Lung (tissue), 16 donors: Measurements from ENCODE around the gene OR7G3. TPM values are rescaled to one million over a fixed set of nuclear protein-coding genes. Genes with fewer than 3 reads are reported as not detected.

Experiments used
- ATAC-seq: fragments of 200-7000 bp; cut with Tn5 transposase; one replicate; pipeline ENCODE4 v1.9.1; 2020; ENCODE audit warnings: moderate number of reproducible peaks; ENCODE audit not compliant: insufficient read depth, low FRiP score
- DNase-seq, 3 donors: peaks; one replicate each; pipeline ENCODE4 v3.0.0-alpha.2; 2013 to 2017
- H3K27ac ChIP-seq, 2 donors: one replicate each; pipeline ENCODE4 v1.5.1; 2013; ENCODE audit warnings: mild to moderate bottlenecking in 2 of 2, moderate library complexity in 2 of 2, control low read depth in 1 of 2, inconsistent platforms in 1 of 2, low read depth in 1 of 2, low read length in 1 of 2
- H3K27me3 ChIP-seq, 3 donors: one replicate each; pipeline ENCODE4 v1.5.1; 2013; ENCODE audit warnings: low read length in 2 of 3; ENCODE audit not compliant: control insufficient read depth in 3 of 3, insufficient read depth in 3 of 3
- H3K36me3 ChIP-seq, 4 donors: one replicate each; pipeline ENCODE4 v1.5.1; 2013; ENCODE audit warnings: low read length in 4 of 4, mild to moderate bottlenecking in 1 of 4, moderate library complexity in 1 of 4; ENCODE audit not compliant: control insufficient read depth in 4 of 4, insufficient read depth in 4 of 4
- H3K4me1 ChIP-seq, 5 donors: one replicate each; pipeline ENCODE4 v1.5.1; 2013; ENCODE audit warnings: low read length in 5 of 5, mild to moderate bottlenecking in 2 of 5, moderate library complexity in 1 of 5; ENCODE audit not compliant: control insufficient read depth in 5 of 5, insufficient read depth in 5 of 5
- H3K4me3 ChIP-seq: one replicate; pipeline ENCODE4 v1.5.1; 2013; ENCODE audit warnings: mild to moderate bottlenecking, control low read depth, moderate library complexity
- H3K9ac ChIP-seq, 2 donors: one replicate each; pipeline ENCODE4 v1.5.1; 2013; ENCODE audit warnings: low read length in 2 of 2, control low read depth in 1 of 2; ENCODE audit not compliant: insufficient read depth in 1 of 2
- H3K9me3 ChIP-seq, 4 donors: one replicate each; pipeline ENCODE4 v1.5.1; 2013; ENCODE audit warnings: low read length in 3 of 4, mild to moderate bottlenecking in 1 of 4, moderate library complexity in 1 of 4; ENCODE audit not compliant: control insufficient read depth in 4 of 4, insufficient read depth in 3 of 4
- WGBS, 2 donors: extraction: QIAGEN DNeasy Blood & Tissue Kit; methylation state at CpG; one replicate each; pipeline ENCODE4 v1.1.7; 2013; 5-methylcytosine and 5-hydroxymethylcytosine counted together
- long read RNA-seq, 5 donors: transcript quantifications; one replicate each; lab custom pipeline, GENCODE V29; 2026
- polyA plus RNA-seq, 2 donors: library from polyadenylated mRNA; stranded (reverse); fragments of 200-250 nt; gene quantifications; one replicate each; pipeline ENCODE4 v1.2.1, GENCODE V29; 2013
- total RNA-seq, 2 donors: library from RNA; depleted of rRNA in 1 of 2; stranded (reverse); fragments of >200 nt in 1 of 2; gene quantifications; one replicate each; pipeline ENCODE4 v1.2.1, GENCODE V29; 2014 to 2021
- TF ChIP-seq, protein P1 (sequence below): IDR thresholded peaks from 2 replicates; pipeline ENCODE4 v1.5.1; 2012; ENCODE audit warnings: mild to moderate bottlenecking; ENCODE audit errors: control extremely low read depth, extremely low read depth
- donor health status: control.
- donor health status: control.
- donor health status: Bipolar disorder and iron deficiency.
- donor health status: healthy.
- donor health status: DM: yes; HTN: yes; CAD: no.

The OR7G3 gene
- total RNA-seq (not detected), polyA plus RNA-seq (not detected)
- long read RNA-seq, donor 1 = 0 reads
- long read RNA-seq, donor 2 = 0 reads
- long read RNA-seq, donor 3 = 0 reads
- long read RNA-seq, donor 4 = 0 reads
- long read RNA-seq, donor 5 = 0 reads

- Histone ChIP-seq H3K9ac (no peak within 1 kb of the TSS), H3K27me3 (no peaks in the 10 kb centered on the region), H3K9me3 (no peaks in the 10 kb centered on the region), H3K4me3 (no peak within 1 kb of the TSS), H3K27ac (no peak within 1 kb of the TSS), H3K4me1 (no peaks in the 10 kb centered on the region), H3K36me3 (no peaks in the 10 kb centered on the region)
- ATAC-seq (no peak), DNase-seq (no peak)
- 81 to 94% methylated on average over 1 of the region's 1 CpG for WGBS, 2 donors
- TF ChIP-seq, protein P1, sequence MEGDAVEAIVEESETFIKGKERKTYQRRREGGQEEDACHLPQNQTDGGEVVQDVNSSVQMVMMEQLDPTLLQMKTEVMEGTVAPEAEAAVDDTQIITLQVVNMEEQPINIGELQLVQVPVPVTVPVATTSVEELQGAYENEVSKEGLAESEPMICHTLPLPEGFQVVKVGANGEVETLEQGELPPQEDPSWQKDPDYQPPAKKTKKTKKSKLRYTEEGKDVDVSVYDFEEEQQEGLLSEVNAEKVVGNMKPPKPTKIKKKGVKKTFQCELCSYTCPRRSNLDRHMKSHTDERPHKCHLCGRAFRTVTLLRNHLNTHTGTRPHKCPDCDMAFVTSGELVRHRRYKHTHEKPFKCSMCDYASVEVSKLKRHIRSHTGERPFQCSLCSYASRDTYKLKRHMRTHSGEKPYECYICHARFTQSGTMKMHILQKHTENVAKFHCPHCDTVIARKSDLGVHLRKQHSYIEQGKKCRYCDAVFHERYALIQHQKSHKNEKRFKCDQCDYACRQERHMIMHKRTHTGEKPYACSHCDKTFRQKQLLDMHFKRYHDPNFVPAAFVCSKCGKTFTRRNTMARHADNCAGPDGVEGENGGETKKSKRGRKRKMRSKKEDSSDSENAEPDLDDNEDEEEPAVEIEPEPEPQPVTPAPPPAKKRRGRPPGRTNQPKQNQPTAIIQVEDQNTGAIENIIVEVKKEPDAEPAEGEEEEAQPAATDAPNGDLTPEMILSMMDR = no peak
Observed at GRCh38 chr19:9126900-9127405, at the start of gene OR7G3. TSS of gene OR7G3 (minus strand) at chr19:9126950. CDS start at chr19:9126950, 0 bp downstream.

DNA sequence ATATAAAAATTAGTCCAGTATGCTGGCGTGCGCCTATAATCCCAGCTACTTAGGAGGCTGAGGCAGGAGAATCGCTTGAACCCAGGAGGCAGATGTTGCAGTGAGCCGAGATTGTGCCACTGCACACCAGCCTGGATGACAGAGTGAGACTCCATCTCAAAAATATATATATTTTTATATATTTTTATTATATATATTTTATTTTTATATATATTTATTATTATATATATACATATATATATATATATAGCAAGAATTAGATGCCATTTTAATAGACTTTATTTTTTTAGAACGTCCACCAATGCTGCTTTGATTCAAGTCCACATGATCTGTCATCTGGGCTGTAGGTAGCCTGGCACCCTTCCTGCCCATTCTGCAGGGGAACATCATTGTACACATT, 48.6 kb upstream of the OR7G3 start:
- no peak for ATAC-seq

DNA sequence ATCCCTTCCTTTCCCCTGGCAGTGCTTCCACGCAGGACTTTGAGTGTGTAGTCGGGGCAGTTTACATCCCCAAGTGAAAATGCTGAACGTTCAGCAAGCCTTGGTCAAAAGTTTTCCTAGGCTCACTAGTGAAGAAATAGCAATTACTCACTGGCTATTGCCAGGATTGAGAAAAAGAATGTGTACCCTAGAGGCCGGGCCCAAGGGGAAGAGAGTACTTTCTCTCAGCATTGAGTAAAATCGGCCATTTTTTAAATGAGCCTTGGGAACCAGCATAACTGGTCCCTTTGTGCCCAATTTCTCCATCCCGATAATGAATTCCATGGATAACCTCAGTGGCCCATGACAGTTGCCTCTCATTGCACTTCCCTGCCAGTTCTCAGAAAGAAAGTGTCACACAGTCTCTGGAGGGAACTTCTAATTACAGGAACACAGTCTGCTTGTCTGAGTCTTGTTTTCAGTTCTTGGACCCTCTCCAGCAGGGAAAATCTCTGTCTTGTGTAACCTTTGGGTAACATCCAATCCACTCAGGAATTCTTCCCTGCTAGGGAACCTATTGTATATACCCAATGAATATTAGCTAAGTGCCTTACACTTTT, 44.7 kb upstream of the OR7G3 start:
- ATAC-seq (no peak), DNase-seq (no peak)
- Histone ChIP-seq H3K4me3 (no peak overlapping the region), H3K27ac (no peak overlapping the region), H3K27me3 (no peaks in the 10 kb centered on the region), H3K4me1 (no peaks in the 10 kb centered on the region), H3K36me3 (no peaks in the 10 kb centered on the region), H3K9me3 (no peaks in the 10 kb centered on the region), H3K9ac (no peak overlapping the region)
- 78 to 91% methylated on average over 6 of the region's 6 CpGs for WGBS, 2 donors
- TF ChIP-seq, protein P1 = no peak

More for the DNA sequence above, 48.6 kb upstream of the OR7G3 start:
- Histone ChIP-seq H3K27me3 (peaks cover 0 to 3% (median 0%) of the 10 kb centered on the region in 3 donors), H3K9ac (no peak overlapping the region), H3K36me3 (no peaks in the 10 kb centered on the region), H3K4me1 (no peaks in the 10 kb centered on the region), H3K27ac (no peak overlapping the region), H3K9me3 (no peaks in the 10 kb centered on the region), H3K4me3 (no peak overlapping the region)
- no peak for DNase-seq
- 93 to 94% methylated on average over 5 of the region's 5 CpGs for WGBS, 2 donors
- TF ChIP-seq, protein P1 = no peak
